Measurements from ENCODE around the gene ITGA2.

- TF ChIP-seq POLR2AphosphoS5 (IDR thresholded peaks at IDR 0.05; ENCODE audit: low read depth, low read length) (no peak), RAD21 (IDR thresholded peaks at IDR 0.05; ENCODE audit: low read depth) (no peak)
Observed at GRCh38 chr5:52963636-52964035, 25.5 kb upstream of the ITGA2 start.
